HG03025 (cell line): Measurements from ENCODE around the gene NUDT14.

Experiments
- ATAC-seq: cut with Tn5 transposase; IDR thresholded peaks from one replicate; pipeline ENCODE4 v1.9.1; 2021; ENCODE audit warnings: mild to moderate bottlenecking, moderate library complexity; ENCODE audit not compliant: unreplicated experiment, low FRiP score

Gene NUDT14

GRCh38 chr14:105180592-105181548, at the start of gene NUDT14:
TSS of gene NUDT14 (minus strand) at chr14:105181312. CDS start at chr14:105181209, 103 bp downstream.
- no peak for ATAC-seq

- ATAC-seq = no peak
Observed at GRCh38 chr14:105229099-105229655, 48.1 kb upstream of the NUDT14 start.

GRCh38 chr14:105228562-105228961, 47.5 kb upstream of the NUDT14 start:
- no peak for ATAC-seq

- ATAC-seq = no peak
Observed at GRCh38 chr14:105227346-105227745, 46.2 kb upstream of the NUDT14 start.

GRCh38 chr14:105226198-105226597, 45.1 kb upstream of the NUDT14 start:
- ATAC-seq = no peak

GRCh38 chr14:105224845-105225570, 43.9 kb upstream of the NUDT14 start:
- ATAC-seq = no peak

GRCh38 chr14:105223770-105224544, 42.8 kb upstream of the NUDT14 start:
- no peak for ATAC-seq

- no peak for ATAC-seq
Observed at GRCh38 chr14:105223260-105223659, 42.1 kb upstream of the NUDT14 start.

- ATAC-seq = no peak
Observed at GRCh38 chr14:105221598-105222178, 40.6 kb upstream of the NUDT14 start.

GRCh38 chr14:105220699-105221597, 39.8 kb upstream of the NUDT14 start:
- ATAC-seq = no peak

- ATAC-seq = no peak
Observed at GRCh38 chr14:105219753-105220152, 38.6 kb upstream of the NUDT14 start.

- no peak for ATAC-seq
Observed at GRCh38 chr14:105219043-105219612, 38.0 kb upstream of the NUDT14 start.

- ATAC-seq = no peak
Observed at GRCh38 chr14:105218611-105219010, 37.5 kb upstream of the NUDT14 start.

GRCh38 chr14:105217774-105218173, 36.7 kb upstream of the NUDT14 start:
- no peak for ATAC-seq

- ATAC-seq = no peak
Observed at GRCh38 chr14:105216490-105217247, 35.6 kb upstream of the NUDT14 start.

GRCh38 chr14:105215602-105216001, 34.5 kb upstream of the NUDT14 start:
- no peak for ATAC-seq

GRCh38 chr14:105214324-105214915, 33.3 kb upstream of the NUDT14 start:
- no peak for ATAC-seq

GRCh38 chr14:105213361-105213760, 32.2 kb upstream of the NUDT14 start:
- no peak for ATAC-seq
